CD4-positive, alpha-beta T cell treated with Interleukin-1 beta for 1 hour (primary cell): ENCODE results near the gene SERPINA12.

Experiments used
- DNase-seq, 2 donors: peaks; one replicate each; pipeline ENCODE4 v3.0.0-alpha.2; 2020 to 2022

SERPINA12 gene

DNA sequence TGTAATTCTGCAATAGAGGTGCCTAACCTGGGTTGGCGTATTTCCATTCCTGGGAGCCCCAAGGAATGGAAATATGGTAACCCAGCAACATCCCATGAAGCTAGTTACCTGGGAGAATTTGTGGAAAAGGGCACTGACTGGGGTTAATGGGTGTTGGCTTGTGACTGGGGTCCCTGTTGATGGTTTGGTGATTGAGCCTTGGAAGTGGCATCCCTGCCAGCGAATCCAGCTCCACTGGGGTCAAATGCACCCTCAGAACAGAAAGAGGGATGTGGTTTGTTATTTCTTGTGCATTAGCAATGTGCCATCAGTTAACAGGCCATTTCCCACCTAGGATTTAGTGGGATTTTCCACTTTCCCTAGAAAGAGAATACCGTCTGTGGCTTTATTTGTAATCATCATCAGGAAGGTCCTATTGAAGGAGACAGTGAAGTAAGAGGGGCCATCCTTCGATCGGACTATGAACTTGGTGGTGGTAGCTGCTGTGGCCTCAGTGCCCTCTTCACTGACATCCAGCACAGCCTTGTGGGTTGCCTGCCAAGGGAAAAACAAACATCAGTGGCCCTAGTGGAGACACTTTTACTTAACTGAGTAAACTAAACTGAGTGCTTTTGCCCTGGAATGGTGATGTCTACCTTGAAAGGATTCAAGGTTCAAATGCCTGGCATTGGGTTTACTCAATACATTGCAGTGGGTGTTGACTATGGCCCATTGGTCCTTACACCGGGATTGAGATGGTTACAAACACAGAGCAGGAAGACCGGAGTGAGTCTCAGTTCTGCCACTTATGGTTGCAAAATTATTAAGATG, 46.3 kb downstream of the SERPINA12 start:
- no peak for DNase-seq

GRCh38 chr14:94462219-94462551, 47.1 kb downstream of the SERPINA12 start:
- DNase-seq = no peak

DNA sequence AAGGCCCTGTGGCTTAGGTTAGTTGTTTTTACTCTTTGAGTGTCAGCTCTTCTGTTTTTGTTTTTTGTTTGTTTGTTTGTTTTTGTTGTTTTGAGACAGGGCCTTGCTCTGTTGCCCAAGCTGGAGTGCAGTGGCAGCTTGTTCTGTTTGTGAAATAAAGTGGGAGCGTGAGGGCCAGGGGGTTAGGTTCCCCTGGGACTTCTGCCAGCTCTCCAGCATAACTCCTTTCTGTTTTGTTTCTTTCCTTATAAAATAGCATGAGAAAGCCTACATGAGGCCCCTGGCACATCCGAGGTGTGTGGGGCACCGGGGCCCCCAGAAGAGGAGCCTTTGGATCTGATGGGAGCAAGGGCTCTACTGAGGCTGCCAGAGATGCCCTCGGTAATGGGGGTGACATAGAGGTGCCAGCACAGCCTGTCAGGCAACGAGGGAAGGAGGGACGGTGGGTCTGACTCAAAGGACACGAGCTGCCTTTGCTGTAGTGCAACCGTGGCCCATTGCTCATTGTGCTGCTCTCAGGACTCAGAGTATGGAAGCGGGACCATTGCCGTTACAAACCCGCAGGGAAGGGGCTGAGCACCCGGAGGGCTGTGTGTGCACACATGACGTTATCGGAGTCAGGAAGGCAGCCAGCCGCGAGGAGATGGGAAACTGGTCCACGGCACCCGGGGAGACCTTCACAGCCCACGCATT, 47.6 kb downstream of the SERPINA12 start:
- no peak for DNase-seq

DNA sequence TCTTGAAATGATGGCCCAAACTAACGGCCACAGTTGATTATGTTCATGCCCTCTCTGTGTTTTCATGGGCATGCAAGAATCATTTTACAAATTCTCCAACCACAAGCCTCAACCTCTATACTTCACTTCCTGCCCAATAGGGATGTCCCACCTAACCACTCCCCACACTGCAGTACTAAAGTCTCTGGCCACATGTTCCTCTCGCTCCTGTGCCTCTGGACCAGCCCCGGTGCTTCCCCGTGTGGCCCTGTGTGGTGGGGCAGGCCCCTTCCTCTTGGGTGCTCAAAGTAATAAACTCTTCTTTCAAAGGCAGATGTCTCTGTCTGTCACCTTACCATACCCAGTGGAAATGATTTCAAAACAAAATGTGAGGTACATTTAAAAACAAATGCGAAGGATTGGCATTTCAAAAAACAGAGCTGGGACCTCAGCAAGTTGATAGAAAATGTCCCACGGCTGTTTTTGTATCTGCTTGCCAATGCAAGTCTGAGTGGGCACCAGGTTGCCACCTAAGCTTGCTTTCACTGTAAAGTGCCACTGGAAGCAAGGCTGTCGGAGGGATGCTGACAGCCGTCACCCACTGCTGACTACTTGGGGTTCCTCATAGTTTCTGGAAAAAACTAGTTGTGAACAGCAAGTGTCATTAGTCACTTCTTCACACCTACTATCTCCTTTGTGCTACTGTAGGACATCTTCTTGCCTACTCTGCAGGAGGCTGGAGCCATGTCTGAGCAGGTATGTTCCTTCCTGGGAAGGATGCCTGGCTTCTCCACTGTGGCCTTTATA, 48.4 kb downstream of the SERPINA12 start:
- no peak for DNase-seq

DNA sequence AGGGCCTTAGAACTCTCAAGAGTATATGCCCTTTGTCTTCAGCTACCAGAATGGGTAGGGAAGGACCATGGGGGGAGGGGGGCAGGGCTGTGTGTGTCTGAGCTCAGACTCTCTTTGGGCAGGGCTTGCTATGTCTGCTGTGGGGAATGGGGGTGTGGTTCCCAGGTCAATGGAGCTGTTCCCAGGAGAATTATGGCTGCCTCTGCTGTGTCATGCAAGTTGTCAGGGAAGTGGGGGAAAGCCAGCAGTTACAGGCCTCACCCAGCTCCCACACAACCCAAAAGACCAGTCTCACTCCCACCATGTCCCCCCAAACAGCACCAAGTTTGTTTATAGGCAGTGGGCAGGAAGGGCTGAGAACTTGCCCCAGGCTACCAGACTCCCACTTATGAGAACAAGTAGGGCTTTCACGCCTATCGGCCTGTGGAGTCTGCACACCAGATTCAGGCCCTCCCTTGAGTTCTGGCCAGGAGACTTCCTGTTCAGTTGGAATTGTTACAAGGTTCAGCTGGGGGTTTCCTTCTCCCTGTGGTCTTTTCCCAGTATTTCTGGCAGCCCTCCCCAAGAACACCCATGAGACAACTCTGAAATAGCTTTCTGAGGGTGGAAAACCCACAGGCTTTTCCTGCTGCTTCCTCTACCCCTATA, 50.6 kb downstream of the SERPINA12 start:
- no peak for DNase-seq

DNA sequence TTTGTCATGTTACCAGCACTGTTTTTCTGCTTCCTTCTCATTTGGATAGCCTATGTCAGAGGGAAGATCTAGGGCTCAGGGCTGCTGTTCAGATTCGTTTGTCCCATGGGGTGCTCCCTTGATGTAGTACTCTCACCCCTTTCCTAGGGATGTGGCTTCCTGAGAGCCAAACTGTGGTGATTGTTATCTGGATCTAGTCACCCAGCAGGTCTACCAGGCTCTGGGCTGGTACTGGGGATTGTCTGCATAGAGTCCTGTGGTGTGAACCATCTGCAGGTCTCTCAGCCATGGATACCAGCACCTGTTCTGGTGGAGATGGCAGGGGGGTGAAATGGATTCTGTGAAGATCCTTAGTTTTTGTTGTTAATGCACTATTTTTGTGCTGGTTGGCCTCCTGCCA, 51.2 kb downstream of the SERPINA12 start:
- DNase-seq = no peak

GRCh38 chr14:94455928-94456327, 53.3 kb downstream of the SERPINA12 start:
- no peak for DNase-seq

GRCh38 chr14:94451826-94452225, 57.4 kb downstream of the SERPINA12 start:
- no peak for DNase-seq

GRCh38 chr14:94451091-94451771, 58.0 kb downstream of the SERPINA12 start:
- DNase-seq = no peak

- DNase-seq = no peak
These were observed 58.6 kb downstream of the SERPINA12 start for GRCh38 chr14:94450722-94451090.

GRCh38 chr14:94449930-94450329, 59.3 kb downstream of the SERPINA12 start:
- DNase-seq = no peak

DNA sequence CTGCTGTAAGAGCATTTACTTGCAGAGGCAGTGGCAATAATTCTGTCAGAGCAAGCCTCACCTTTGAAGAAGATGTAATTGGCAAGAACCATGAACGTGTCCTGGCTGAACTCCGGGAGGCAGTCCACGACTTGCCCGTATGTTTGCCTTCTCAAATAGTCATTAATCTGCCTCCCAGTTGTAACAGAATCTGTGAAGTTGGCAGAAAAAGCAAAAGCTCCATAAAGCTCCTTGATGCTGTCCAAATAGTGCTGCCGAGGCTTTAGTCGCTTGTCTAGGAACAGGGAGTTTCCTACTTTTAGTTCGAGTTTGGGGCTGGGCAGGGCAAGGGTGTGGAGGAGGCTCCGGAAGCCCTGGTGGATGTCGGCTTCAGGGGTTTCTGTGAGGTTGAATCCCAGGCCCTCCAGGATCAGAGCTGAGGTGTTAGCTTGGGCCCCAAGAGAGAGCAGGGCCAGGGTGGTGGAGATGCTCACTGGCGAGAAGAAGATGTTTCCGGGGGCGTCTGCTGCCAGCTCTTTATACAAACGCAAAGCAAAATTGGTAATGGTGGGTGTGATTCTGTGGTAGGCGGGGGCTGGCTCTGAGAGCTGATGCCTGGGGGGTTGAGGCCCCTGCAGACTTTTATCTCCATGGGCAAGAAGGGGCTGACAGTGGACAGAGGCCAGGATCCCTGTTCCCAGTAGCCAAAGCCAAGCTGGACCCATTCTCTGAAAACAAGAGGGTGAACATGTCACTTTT, 61.0 kb downstream of the SERPINA12 start:
- no peak for DNase-seq

DNA sequence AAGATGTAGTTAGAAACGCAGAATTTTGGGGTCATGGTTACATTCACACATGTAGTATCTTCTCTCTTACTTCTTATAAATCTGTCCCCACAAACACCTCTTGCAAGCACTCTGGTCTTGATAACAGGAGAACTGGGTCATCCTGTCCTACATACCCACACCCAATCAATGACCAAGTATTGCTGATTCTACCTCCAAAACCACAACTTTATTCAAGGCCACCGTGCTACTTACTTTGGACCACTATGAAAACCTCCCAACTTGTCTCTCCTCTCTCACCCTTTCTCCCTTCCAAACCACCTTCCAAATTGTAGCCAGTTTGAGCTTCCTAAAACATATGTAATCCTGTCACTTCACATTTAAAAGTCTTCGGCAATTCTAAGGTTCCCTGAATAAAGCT, 62.1 kb downstream of the SERPINA12 start:
- DNase-seq = no peak

- no peak for DNase-seq
These were observed 63.1 kb downstream of the SERPINA12 start for GRCh38 chr14:94446126-94446525.

GRCh38 chr14:94445003-94445402, 64.3 kb downstream of the SERPINA12 start:
- no peak for DNase-seq

- no peak for DNase-seq
These were observed 67.6 kb downstream of the SERPINA12 start for GRCh38 chr14:94441531-94442205.

DNA sequence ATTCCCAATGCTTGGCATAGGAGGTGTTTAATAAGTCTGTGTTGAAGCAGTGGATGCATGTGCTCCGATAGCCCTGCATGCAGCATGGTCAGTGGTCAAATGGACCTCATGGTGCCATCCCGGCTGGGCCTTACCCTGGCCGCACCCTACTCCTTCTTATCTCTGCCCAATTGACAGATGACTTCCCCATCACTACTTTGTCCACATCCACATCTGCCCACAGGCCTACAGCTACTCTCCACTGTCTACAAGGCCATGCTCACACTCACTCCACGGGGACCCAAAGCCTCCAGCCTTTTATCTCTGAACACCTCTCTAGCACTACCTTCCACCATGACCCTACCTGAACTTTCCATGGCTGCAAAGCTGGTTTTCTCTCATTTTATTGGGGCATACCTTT, 68.1 kb downstream of the SERPINA12 start:
- DNase-seq = no peak

- no peak for DNase-seq
These were observed 69.7 kb downstream of the SERPINA12 start for GRCh38 chr14:94439453-94440057.
